ENCODE data around the gene INPP5J.
A peak's percentile ranks its signal among the peaks of the same experiment; 100 is the strongest.
"Not testable (repeated sequence)": the region's sequence is repeated elsewhere in the genome, so short reads cannot be mapped to it uniquely, and the experiment has no call there.

The INPP5J gene

GRCh38 chr22:31107894-31108218 is 14.9 kb upstream of the INPP5J start:
- no peaks in the 10 kb centered on the region for H3K36me3 ChIP-seq (ENCODE audit: control insufficient read depth, insufficient read depth, low read length)
- peak overlapping the region; percentile 69 for H3K4me3 ChIP-seq (replicated peaks; ENCODE audit: low read depth, low read length)
- no peaks in the 10 kb centered on the region for H3K27me3 ChIP-seq (replicated peaks; ENCODE audit: control insufficient read depth, insufficient read depth, low read length)
- DNase-seq (ENCODE audit: extremely low read depth, insufficient read length): no peak
- TF ChIP-seq, protein P1, sequence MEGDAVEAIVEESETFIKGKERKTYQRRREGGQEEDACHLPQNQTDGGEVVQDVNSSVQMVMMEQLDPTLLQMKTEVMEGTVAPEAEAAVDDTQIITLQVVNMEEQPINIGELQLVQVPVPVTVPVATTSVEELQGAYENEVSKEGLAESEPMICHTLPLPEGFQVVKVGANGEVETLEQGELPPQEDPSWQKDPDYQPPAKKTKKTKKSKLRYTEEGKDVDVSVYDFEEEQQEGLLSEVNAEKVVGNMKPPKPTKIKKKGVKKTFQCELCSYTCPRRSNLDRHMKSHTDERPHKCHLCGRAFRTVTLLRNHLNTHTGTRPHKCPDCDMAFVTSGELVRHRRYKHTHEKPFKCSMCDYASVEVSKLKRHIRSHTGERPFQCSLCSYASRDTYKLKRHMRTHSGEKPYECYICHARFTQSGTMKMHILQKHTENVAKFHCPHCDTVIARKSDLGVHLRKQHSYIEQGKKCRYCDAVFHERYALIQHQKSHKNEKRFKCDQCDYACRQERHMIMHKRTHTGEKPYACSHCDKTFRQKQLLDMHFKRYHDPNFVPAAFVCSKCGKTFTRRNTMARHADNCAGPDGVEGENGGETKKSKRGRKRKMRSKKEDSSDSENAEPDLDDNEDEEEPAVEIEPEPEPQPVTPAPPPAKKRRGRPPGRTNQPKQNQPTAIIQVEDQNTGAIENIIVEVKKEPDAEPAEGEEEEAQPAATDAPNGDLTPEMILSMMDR (IDR thresholded peaks at IDR 0.05; ENCODE audit: insufficient read depth, low read length, poor library complexity, severe bottlenecking): no peak

DNA sequence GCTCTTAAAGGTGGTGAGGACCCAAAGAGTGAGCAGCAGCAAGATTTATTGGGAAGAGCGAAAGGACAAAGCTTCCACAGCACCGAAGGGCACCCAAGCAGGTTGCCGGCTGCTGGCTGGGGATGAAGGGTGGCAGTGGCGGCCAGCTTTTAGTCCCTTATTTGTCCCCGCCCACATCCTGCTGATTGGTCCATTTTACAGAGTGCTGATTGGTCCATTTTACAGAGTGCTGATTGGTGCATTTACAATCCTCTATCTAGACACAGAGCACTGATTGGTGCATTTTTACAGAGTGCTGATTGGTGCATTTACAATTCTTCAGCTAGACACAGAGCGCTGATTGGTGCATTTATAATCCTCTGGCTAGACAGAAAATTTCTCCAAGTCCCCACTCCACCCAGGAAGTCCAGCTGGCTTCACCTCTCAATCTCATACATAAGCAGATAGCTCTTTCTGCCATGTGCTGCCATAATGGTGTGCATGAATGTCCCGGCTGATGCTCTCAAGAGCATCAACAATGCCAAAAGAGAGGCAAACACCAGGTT is 10.1 kb upstream of the INPP5J start:
- DNase-seq (ENCODE audit: extremely low read depth, insufficient read length); H3K36me3 ChIP-seq (ENCODE audit: control insufficient read depth, insufficient read depth, low read length); H3K4me3 ChIP-seq (replicated peaks; ENCODE audit: low read depth, low read length); H3K27me3 ChIP-seq (replicated peaks; ENCODE audit: control insufficient read depth, insufficient read depth, low read length): not testable (repeated sequence)

GRCh38 chr22:31118046-31118820 is 4.5 kb upstream of the INPP5J start:
- no peak for DNase-seq (ENCODE audit: extremely low read depth, insufficient read length)
- Histone ChIP-seq H3K27me3 (replicated peaks; ENCODE audit: control insufficient read depth, insufficient read depth, low read length) (peaks cover 1% of the 10 kb centered on the region; the same call in 1 of the 2 replicates), H3K4me3 (replicated peaks; ENCODE audit: low read depth, low read length) (no peak overlapping the region), H3K36me3 (ENCODE audit: control insufficient read depth, insufficient read depth, low read length) (no peaks in the 10 kb centered on the region)
- TF ChIP-seq, protein P1 (IDR thresholded peaks at IDR 0.05; ENCODE audit: insufficient read depth, low read length, poor library complexity, severe bottlenecking): no peak

GRCh38 chr22:31119026-31119717 is 3.6 kb upstream of the INPP5J start:
- no peak for DNase-seq (ENCODE audit: extremely low read depth, insufficient read length)
- Histone ChIP-seq H3K36me3 (ENCODE audit: control insufficient read depth, insufficient read depth, low read length) (no peaks in the 10 kb centered on the region), H3K27me3 (replicated peaks; ENCODE audit: control insufficient read depth, insufficient read depth, low read length) (peaks cover 1% of the 10 kb centered on the region; the same call in 1 of the 2 replicates), H3K4me3 (replicated peaks; ENCODE audit: low read depth, low read length) (no peak overlapping the region)
- TF ChIP-seq, protein P1 (IDR thresholded peaks at IDR 0.05; ENCODE audit: insufficient read depth, low read length, poor library complexity, severe bottlenecking): no peak

DNA sequence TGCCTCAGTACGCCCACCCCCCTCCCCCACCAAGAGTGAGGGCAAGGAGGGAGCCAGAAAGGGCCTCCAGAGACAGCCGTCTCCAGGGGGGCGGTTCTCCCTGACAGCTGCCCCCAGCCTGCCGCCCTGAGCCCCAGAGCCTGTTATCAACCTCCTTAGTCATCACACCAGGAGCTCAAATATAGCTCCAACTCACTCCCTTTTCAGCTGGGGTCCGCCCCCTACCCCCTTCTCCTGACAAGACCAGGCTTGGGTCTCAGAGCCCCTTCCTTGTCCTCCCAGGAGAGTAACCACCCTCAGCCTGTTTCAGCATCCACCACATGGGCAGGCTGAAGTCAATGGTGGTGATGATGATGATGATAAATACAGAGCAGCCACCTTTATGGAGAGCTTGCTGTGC is 2.5 kb upstream of the INPP5J start:
- TF ChIP-seq, protein P1 (IDR thresholded peaks at IDR 0.05; ENCODE audit: insufficient read depth, low read length, poor library complexity, severe bottlenecking): no peak

GRCh38 chr22:31120642-31121041 is 2.1 kb upstream of the INPP5J start:
- TF ChIP-seq, protein P1 (IDR thresholded peaks at IDR 0.05; ENCODE audit: insufficient read depth, low read length, poor library complexity, severe bottlenecking): no peak
- H3K27me3 ChIP-seq (replicated peaks; ENCODE audit: control insufficient read depth, insufficient read depth, low read length): peaks cover 6% of the 10 kb centered on the region
- no peak for DNase-seq (ENCODE audit: extremely low read depth, insufficient read length)
- H3K36me3 ChIP-seq (ENCODE audit: control insufficient read depth, insufficient read depth, low read length): no peaks in the 10 kb centered on the region
- H3K4me3 ChIP-seq (replicated peaks; ENCODE audit: low read depth, low read length): no peak overlapping the region

More for the DNA sequence above, 2.5 kb upstream of the INPP5J start:
- no peak for DNase-seq (ENCODE audit: extremely low read depth, insufficient read length)
- Histone ChIP-seq H3K36me3 (ENCODE audit: control insufficient read depth, insufficient read depth, low read length) (no peaks in the 10 kb centered on the region), H3K4me3 (replicated peaks; ENCODE audit: low read depth, low read length) (no peak overlapping the region), H3K27me3 (replicated peaks; ENCODE audit: control insufficient read depth, insufficient read depth, low read length) (peaks cover 6% of the 10 kb centered on the region)
